ENCODE measurements around the gene DLGAP1.

DLGAP1 gene

DNA sequence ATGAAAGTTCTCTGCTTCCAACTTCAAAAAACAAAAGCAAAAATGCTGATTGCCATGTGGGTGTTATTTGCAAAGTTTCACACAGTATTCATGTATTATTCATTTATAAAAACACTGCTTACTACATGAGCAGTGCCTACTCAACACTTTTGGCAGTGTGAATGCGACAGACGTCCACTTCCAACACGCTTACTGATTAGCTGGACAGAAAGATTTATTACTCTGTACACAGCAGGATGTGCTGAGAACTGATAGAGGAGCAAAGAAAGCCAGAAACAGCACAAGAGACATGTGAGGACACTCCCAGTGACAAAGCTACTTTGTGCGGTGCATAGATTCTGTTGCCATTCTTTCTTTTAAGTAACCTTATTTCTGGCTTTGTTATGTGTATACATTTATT is 258.8 kb downstream of the DLGAP1 start:
- Histone ChIP-seq H3K4me3 (replicated peaks; ENCODE audit: low read depth, low read length) (no peak overlapping the region), H3K36me3 (ENCODE audit: control insufficient read depth, insufficient read depth, low read length) (no peaks in the 10 kb centered on the region), H3K27me3 (replicated peaks; ENCODE audit: control insufficient read depth, insufficient read depth, low read length) (no peaks in the 10 kb centered on the region)
- no peak for DNase-seq (ENCODE audit: extremely low read depth, insufficient read length)
- TF ChIP-seq, protein P1, sequence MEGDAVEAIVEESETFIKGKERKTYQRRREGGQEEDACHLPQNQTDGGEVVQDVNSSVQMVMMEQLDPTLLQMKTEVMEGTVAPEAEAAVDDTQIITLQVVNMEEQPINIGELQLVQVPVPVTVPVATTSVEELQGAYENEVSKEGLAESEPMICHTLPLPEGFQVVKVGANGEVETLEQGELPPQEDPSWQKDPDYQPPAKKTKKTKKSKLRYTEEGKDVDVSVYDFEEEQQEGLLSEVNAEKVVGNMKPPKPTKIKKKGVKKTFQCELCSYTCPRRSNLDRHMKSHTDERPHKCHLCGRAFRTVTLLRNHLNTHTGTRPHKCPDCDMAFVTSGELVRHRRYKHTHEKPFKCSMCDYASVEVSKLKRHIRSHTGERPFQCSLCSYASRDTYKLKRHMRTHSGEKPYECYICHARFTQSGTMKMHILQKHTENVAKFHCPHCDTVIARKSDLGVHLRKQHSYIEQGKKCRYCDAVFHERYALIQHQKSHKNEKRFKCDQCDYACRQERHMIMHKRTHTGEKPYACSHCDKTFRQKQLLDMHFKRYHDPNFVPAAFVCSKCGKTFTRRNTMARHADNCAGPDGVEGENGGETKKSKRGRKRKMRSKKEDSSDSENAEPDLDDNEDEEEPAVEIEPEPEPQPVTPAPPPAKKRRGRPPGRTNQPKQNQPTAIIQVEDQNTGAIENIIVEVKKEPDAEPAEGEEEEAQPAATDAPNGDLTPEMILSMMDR (IDR thresholded peaks at IDR 0.05; ENCODE audit: insufficient read depth, low read length, poor library complexity, severe bottlenecking) = no peak

- DNase-seq (ENCODE audit: extremely low read depth, insufficient read length) = no peak
- Histone ChIP-seq H3K27me3 (replicated peaks; ENCODE audit: control insufficient read depth, insufficient read depth, low read length) (no peaks in the 10 kb centered on the region), H3K4me3 (replicated peaks; ENCODE audit: low read depth, low read length) (no peak overlapping the region), H3K36me3 (ENCODE audit: control insufficient read depth, insufficient read depth, low read length) (no peaks in the 10 kb centered on the region)
- TF ChIP-seq, protein P1 (IDR thresholded peaks at IDR 0.05; ENCODE audit: insufficient read depth, low read length, poor library complexity, severe bottlenecking) = no peak
Measured at GRCh38 chr18:4193086-4193485, 262.0 kb downstream of the DLGAP1 start.

DNA sequence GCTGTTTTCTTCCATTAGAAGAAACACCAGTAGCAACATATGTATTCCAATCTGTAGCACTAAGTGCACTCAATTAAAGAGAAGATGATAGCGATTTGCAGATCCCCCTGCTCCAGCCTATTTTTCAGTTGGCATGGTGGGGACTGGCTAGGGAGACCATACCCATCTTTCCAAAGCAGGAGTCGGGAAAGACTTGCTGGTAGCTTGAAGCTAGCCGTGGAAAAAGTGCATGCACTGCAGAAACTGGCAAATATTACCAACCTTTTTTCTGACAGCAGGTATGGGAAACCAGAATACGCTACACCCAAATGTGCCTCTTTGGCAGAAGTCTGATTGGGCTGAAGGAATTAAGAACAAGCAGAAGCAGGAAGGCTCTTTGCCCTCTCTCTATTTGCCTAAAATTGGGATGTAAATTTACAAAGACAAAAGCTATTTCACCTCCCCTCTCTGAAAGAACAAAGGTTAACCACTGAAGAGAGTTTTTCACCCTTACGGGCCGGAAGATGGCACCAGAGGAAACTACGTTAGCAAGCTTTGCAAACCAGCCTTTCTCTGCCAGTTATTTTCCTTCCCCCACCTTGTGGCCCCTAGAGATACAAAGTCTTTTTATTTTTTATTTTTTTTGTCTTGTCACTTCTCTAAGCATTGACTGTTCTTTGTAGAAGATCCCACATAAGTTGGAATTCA is 273.1 kb downstream of the DLGAP1 start:
- TF ChIP-seq, protein P1 (IDR thresholded peaks at IDR 0.05; ENCODE audit: insufficient read depth, low read length, poor library complexity, severe bottlenecking) = peak; percentile 20
- no peak overlapping the region for H3K4me3 ChIP-seq (replicated peaks; ENCODE audit: low read depth, low read length)
- H3K36me3 ChIP-seq (ENCODE audit: control insufficient read depth, insufficient read depth, low read length) = no peaks in the 10 kb centered on the region
- no peaks in the 10 kb centered on the region for H3K27me3 ChIP-seq (replicated peaks; ENCODE audit: control insufficient read depth, insufficient read depth, low read length)
- no peak for DNase-seq (ENCODE audit: extremely low read depth, insufficient read length)

DNA sequence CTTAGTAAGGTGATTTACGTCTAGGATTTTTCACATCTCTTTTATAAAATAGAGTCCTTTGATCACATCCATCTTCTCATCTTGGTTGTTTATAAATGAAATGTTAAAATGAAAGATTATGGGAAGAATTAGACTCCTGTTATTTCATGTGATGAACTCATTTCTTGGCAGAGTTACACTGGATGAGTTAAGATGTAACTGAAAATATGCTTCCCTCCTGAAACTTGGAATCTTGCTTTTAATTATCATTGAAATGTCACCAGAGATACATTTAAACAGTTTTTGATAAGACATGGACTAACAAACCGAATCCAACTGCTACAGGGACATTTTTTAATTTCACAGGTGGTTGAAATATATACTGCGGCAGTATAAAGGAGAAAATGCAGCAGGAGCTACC is 274.0 kb downstream of the DLGAP1 start:
- TF ChIP-seq, protein P1 (IDR thresholded peaks at IDR 0.05; ENCODE audit: insufficient read depth, low read length, poor library complexity, severe bottlenecking) = no peak
- Histone ChIP-seq H3K36me3 (ENCODE audit: control insufficient read depth, insufficient read depth, low read length) (no peaks in the 10 kb centered on the region), H3K4me3 (replicated peaks; ENCODE audit: low read depth, low read length) (no peak overlapping the region), H3K27me3 (replicated peaks; ENCODE audit: control insufficient read depth, insufficient read depth, low read length) (no peaks in the 10 kb centered on the region)
- no peak for DNase-seq (ENCODE audit: extremely low read depth, insufficient read length)

- DNase-seq (ENCODE audit: extremely low read depth, insufficient read length) = no peak
- TF ChIP-seq, protein P1 (IDR thresholded peaks at IDR 0.05; ENCODE audit: insufficient read depth, low read length, poor library complexity, severe bottlenecking) = no peak
- Histone ChIP-seq H3K4me3 (replicated peaks; ENCODE audit: low read depth, low read length) (no peak overlapping the region), H3K36me3 (ENCODE audit: control insufficient read depth, insufficient read depth, low read length) (no peaks in the 10 kb centered on the region), H3K27me3 (replicated peaks; ENCODE audit: control insufficient read depth, insufficient read depth, low read length) (no peaks in the 10 kb centered on the region)
Measured at GRCh38 chr18:4172196-4173100, 282.7 kb downstream of the DLGAP1 start.

All from GM06990 (cell line).